ENCODE data around the gene WDHD1.
"Not testable (repeated sequence)": the region's sequence is repeated elsewhere in the genome, so short reads cannot be mapped to it uniquely, and the experiment has no call there.

Gene WDHD1

DNA sequence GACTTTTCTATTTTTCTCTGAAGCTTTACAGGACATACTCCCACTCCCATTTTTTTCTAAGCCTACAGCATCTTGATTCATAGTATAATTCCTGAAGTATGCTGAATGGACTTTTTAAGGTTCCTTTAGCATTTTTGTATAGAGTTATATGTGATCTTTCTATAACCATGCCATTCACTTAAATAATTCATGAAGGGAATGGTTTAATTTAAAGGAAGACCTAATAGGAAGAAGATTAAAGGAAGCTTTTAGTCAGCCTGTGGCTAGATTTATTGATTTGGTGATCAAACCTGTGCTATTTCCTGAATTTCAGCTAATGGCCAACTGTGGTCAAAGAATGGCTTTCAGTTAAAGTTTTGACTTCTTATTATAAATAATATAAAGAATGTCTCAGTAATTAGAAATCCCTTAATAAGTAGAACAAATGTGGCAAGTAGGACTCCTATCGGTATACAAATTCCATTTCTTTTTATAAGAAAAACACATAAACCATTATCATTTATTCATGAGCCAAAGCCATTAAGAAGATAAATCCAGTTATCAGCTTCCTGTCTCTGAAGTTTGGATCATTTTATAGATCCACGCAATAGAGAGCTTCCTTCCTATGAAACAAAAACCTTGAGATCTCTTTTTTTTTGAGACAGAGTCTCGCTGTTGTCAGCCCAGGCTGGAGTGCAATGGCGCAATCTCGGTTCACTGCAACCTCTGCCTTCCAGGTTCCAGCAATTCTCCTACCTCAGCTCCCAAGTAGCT lies 20.6 kb upstream of the WDHD1 start:
- no peak for DNase-seq

DNA sequence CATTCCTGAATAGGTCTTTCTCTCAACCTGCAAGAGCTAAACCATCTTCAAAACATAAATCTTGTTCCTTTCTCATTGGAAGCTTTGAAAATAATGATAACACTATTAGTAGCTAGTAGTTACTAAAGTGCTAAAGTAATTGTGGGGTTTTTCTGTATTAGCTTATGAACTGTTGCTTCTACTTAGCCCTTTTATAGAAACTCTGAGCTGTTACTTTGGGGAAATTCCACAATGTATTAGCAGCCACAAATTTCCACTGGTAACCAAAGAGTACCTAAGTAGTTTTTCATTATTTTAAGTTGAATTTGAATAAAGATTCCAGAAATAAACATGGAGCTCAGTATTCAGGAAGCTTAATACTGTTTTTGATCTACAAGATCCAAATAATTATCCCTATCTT lies 18.2 kb upstream of the WDHD1 start:
- DNase-seq: no peak

DNA sequence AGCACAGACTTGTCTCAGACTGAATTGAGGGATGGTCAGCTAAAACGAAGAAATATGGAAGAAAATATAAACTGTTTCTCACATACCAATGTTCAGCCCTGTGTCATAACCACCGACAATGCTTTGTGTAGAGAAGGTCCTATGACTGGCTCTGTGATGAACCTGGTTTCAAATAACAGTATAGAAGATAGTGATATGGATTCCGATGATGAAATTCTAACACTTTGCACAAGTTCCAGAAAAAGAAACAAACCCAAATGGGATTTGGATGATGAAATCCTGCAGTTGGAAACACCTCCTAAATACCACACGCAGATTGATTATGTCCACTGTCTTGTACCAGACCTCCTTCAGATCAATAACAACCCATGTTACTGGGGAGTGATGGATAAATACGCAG lies 16.6 kb upstream of the WDHD1 start:
- no peak for DNase-seq

DNA sequence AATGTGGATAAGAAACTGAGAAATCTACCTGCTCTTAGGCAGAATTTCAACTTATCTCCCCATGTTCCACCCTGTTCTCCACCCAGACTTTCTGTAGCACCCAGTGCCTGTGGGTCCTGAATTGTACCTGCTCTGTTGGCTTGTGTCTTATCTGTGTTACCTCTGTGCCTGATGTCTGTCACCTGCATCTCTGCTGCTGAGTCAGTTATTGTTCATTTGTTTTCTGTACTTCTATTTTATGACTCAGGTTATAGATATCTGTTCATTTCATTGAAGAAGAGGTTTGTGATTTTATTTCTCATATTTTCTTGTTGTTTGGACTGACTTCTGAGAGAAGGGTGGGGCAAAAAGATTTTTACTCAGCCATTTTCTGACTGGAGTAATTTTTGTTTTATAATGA lies 11.8 kb upstream of the WDHD1 start:
- no peak for DNase-seq

DNA sequence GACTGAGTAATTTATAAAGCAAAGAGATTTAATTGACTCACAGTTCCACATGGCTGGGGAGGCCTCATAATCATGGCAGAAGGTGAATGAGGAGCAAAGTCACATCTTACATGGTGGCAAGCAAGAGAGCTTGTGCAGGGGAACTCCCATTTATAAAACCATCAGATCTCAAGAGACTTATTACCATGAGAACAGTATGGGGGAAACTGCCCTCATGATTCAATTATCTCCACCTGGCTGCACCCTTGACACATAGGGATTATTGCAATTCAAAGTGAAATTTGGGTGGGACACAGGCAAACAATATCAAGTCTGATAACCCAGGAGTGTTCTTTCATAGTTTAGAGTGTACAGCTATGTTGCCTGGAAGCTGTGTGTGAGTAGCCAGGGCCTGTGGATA lies 11.1 kb upstream of the WDHD1 start:
- DNase-seq: not testable (repeated sequence)

DNA sequence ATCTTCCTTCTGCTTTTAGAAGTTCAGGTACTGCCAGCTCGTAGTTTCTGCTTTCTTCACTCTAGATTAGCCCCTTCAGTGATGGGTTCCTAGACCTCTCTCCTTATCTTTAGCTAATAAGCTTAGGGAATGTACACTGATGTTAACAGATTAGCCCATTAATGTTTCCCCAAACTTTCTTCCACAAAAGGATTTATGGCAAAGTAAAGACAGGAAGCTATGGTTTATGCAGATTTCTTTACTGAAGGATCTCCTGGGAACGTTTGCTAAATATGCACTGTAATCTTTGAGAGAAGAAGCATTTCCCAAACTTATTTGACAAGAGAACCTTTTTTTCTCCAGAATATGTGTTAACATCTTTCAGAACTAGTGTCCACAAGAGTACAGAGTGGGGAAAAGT lies 4.3 kb upstream of the WDHD1 start:
- DNase-seq: no peak

DNA sequence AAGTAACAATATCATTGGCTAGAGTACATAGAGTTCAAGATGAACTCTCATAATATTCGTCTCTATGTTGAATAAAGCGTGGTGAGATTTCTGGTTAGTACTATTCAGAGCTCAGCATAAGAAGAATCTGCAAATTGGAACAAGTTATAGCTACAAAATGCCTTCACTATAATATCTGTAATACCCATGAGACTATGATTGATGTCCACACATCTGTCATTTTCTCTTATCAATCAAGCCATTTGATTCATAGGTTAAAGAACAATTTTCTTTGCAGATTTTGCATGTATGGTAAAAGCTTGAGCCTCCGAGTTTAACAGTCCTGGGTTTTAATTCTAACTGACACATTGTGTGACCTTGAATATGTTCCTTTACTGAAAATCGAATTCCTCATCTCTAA lies 1.6 kb upstream of the WDHD1 start:
- no peak for DNase-seq

DNA sequence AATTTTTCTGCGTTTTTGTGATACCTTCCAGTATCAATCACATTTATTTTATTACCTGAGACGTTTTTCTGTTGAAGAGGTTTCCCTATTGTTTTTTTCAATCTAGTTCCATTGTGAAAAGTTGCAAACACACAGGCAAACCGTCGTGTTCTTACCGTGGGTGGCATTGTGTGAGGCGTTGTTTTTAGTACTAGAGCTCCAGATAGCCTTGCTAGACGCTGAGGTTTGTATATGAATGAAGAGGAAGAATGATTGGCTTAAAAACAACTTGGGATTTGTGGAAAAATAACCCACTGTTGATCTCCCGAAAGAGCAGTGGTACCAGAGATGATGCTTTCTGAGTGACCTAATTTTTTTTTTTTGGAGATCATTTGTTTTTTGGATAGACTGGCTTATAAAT lies 1.2 kb upstream of the WDHD1 start:
- no peak for DNase-seq

DNA sequence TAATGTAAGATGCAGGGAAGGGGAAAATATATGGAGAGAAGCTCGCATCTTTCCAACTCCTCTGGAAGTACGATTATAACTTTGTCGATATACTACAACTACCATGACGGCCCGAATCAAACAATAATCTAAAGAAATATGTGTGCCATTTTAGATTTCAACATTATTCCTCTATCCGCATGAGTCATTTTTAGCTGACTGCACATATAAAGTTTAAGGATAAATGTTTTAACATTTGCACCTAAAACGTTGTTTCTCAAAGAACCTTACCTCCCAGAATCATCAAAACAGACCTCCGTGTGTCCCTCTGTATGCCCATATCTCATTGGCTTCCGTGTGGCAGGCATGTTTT lies 482 bp downstream of the WDHD1 start:
- no peak for DNase-seq

DNA sequence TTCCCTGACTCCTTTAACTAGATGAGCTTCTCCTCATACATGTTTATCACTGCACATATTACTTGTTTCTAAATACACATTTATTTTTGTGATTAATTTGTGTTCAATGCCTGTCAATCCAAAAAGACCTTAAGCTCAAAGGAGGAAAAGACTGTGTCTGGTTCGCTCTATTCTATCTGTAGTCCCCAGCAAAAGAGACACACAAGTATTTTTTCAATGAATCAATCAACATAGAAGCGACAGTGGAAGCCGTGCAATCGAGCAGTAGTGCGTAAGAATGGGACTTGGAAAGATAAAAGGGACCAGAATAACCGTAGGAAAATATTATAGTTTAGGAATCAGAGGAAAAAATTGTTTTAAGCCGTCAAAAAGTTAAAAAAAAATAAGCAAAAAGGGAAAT lies 951 bp downstream of the WDHD1 start:
- DNase-seq: no peak

DNA sequence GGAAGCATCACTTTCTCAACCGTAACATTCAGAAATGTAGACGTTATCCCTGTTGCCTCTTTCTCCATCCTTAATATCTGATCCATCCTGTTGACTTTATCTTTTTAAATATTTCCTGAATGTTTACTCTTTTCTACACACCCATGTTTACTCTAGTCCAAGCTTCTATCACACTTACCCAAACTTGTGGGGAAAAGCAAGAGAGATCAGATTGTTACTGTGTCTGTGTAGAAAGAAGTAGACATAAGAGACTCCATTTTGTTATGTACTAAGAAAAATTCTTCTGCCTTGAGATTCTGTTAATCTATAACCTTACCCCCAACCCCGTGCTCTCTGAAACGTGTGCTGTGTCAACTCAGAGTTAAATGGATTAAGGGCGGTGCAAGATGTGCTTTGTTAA lies 2.5 kb downstream of the WDHD1 start:
- not testable (repeated sequence) for DNase-seq

DNA sequence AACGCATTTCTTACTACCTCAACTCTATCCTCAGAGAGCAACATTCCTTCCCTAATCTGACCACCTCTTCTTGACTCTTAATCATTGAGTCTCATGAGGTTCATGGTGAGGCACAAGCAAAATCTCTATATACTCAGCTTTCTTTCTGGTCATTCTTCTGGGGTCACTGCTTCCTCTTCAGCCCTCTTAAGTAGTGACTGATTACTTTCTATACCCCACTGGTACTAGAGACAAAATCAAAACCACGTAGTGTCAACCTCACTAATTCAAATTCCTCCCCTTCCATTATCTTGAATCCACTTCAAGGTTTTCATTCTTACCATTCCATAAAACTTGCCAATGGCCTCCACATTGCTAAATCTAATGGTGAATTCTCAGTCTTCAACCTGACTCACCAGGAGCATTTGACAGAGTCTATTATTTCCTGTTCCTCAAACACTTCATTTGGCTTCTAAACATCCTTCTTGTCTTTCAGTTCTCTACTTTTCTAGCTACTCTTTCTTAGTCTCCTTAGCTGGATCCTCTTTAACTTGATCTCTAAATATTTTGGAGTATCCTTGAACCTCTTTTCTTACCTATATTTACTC lies 6.8 kb downstream of the WDHD1 start:
- DNase-seq: no peak

DNA sequence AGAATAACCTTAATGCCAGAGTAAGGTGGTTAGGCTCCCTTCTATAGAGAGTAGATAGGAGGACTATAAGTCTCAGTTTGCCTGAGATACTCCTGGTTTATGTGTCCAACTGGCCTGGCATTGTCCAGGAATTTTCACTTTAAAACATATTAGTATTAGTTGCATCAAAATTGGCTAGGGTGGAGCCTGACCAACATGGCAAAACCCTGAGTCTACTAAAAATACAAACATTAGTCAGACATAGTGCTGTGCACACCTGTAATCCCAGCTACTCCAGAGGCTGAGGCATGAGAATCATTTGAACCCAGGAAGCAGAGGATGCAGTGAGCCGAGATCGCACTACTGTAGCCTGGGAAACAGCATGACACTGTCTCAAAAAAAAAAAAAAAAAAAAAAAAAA lies 11.9 kb downstream of the WDHD1 start:
- no peak for DNase-seq

DNA sequence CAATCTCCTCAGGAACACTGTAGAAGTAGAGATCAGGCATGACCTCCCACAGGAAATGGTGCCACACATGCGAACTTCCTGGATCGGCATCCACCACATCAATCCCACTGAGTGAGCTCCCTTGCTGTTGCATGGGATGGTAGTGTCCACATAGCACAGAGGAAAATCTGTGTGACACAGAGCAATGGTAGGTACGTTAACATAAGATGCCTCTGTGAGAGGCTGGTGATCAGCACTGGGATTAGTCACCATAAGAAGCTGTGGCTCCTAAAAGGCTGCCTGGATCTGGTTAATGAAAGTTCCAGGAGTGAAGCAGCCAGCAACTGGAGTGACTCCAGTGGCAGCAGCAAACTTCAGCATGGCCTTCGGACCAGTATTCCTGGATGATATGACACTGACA lies 21.8 kb downstream of the WDHD1 start:
- DNase-seq: no peak

DNA sequence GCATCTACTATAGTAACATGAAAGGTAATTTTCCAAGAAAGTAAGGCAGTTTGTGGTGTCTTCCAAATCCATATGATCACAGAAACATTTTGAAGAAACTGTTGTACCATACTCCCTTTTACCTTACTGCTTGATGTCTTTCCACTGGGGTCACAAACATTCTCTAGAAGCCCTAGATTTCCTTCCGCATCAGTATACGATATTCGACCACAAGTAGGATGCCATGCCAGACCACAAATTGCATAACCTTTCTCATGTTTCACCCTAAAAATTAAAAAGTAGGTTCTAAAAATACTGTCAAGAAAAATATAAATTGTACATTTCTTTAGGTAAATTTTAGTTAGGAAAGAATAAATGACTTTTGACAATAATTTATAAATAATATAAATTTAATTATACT lies 26.5 kb downstream of the WDHD1 start:
- no peak for DNase-seq

DNA sequence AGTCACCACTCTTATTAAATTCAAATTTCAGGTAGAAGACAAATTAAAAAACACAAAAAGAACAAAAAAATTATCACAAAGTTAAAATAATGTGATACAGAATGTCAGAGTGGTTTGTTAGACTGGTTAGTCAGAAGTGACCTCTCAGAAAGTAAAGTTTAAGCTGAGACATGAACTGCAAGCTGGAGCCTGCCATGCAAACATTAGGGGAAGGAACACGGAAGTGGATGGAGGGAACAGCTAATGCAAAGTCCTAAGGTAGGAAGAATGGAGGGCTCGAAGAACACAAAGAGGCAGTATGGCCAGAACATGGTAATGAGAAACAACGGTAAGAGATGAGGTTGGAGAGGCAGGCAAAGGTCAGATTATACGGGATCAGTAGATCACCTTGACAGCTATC lies 41.7 kb downstream of the WDHD1 start:
- no peak for DNase-seq

DNA sequence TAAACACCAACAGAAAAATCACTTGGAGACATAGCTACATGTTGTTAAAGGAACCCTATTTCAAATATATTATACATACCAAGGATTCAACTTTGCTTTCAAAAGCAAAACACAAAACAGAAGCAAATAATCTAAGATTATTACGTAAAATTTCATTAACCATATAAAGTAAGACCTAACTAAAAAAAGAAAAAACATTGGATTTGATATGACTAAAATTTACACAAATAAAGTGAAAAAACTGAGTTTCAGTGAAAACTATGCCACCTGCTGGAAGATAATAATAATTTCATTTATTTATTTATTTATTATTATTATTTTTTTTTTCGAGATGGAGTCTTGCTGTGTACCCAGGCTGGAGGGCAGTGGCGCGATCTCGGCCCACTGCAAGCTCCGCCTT lies 45.2 kb downstream of the WDHD1 start:
- DNase-seq: no peak

DNA sequence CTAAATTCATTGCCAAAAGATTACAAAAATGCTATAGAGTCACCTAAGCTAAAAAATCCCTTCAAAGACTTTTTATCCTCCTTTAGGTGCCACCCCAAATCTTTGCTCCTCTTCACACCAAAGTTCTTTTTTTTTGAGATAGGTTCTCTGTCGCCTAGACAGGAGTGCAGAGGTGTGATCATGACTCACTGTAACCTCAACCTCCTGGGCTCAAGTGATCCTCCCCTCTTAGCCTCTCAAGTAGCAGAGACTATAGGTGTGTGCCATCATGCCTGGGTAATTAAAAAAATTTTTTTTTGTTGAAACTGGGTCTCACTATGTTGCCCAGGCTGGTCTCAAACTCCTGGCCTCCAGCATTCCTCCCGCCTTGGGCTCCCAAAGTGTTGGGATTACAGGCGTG lies 47.9 kb downstream of the WDHD1 start:
- no peak for DNase-seq

DNA sequence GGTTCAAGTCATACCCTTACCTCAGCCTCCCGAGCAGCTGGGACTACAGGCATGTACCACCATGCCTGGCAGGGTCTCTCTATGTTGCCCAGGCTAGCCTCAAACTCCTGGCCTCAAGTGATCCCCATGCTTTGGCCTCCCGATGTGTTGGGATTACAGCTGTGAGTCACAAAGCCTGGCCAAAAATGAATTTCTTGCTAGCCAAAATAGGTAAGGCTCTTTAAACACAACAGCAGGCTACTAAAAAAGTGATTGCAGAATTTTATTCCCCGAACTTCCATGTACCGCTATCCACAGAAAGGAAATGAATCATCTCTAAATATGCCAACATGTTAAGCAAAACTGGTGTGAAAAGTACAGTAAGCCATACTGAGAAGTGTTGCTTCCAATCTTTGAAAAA lies 50.6 kb downstream of the WDHD1 start:
- no peak for DNase-seq

DNA sequence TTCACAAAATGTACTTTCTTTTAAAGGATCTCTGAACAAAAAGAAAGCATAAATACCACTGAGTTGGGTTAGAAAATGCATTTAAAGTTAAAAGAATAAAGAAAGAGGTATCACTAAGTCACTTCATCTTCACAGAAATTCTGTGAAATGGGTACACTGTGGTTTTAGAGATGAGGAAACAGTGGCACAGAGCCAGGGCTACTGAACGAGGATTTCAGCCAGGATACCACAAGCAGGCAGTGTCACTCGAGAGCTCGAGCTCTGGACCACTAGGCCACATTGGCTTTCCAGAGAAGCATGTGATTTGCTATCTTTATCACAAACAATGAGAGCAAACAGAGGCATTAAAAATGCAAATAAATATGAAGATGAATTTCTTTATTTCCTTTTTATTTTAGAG lies 51.0 kb downstream of the WDHD1 start:
- DNase-seq: no peak

DNA sequence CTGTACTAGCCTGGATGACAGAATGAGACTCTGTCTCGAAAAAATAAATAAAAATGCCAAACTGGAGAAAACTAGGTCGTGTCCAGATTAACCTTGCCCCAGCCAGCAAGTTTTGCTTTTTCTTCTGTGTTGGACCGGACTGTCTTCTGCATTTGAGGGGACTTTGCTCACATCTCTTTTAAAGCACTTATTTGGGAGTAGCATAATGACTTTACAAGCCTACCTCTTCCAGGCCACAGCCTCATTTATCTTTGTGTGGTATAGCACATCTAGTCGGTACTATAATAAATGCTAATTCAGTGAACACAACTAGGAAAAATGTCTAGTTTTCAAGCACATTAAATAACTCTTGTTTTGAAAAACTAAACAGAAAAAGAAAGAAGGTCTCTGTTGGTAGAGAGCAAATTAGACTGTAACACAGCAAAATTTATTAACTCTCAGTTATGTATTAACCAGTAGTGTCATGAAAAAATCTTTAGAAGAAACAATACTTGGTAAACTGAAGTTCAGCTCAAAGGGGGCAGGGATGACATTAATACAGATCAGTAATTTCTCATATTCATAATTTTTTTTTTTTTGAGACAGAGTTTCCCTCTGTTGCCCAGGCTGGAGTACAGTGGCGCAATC lies 52.0 kb downstream of the WDHD1 start:
- DNase-seq: no peak

DNA sequence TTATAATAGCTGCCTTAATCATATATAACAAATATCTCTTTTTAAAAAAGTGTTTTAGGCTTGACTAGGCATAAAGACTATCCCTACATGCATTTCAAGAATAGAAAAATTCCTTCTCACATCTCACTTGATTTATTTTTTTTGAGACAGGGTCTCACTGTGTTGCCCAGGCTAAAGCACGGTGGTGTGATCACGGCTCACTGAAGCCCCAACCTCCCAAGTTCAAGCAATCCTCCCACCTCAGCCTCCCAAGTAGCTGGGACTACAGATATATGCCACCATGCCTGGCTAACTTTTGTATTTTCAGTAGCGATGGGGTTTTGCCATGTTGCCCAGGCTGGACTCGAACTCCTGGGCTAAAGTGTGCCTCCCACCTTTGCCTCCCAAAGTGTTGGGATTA lies 59.4 kb downstream of the WDHD1 start:
- DNase-seq: no peak

DNA sequence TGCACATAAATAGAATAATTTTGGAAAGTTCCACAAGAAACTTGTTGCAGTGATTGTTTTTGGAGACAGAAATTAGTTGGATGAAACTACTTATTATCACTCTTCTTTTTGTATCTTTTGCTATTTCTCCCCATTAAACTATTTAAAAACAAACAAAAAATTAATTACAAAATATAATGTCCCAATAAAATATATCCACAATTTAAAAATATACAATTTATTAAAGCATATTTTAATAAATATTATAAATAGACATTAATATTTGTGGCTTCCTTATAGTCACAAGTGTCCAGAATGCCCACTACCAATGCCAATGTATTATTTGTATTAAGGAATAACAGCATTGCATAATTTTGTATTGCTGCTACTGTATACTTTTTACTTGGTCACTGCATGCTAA lies 71.8 kb downstream of the WDHD1 start:
- DNase-seq: no peak

DNA sequence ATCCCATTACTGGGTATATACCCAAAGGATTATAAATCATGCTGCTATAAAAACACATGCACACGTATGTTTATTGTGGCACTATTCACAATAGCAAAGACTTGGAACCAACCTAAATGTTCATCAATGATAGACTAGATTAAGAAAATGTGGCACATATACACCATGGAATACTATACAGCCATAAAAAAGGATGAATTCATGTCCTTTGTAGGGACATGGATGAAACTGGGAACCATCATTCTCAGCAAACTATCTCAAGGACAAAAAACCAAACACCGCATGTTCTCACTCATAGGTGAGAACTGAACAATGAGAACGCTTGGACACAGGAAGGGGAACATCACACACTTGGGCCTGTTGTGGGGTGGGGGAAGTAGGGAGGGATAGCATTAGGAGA lies 73.3 kb downstream of the WDHD1 start:
- DNase-seq: not testable (repeated sequence)

DNA sequence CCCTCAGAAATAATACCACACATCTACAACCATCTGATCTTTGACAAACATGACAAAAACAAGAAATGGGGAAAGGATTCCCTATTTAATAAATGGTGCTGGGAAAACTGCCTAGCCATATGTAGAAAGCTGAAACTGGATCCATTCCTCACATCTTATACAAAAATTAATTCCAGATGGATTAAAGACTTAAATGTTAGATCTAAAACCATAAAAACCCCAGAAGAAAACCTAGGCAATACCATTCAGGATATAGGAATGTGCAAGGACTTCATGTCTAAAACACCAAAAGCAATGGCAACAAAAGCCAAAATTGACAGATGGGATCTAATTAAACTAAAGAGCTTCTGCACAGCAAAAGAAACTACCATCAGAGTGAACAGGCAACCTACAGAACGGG lies 74.1 kb downstream of the WDHD1 start:
- DNase-seq: not testable (repeated sequence)

Measured in NCI-H1417 treated with DMSO at 0.1 percent for 48 hours (cell line).